Measurements from ENCODE around the gene BPIFB6. TPM values are rescaled to one million over a fixed set of nuclear protein-coding genes. Genes with fewer than 3 reads are reported as not detected.

Gene BPIFB6
- total RNA-seq, 3 donors from 2014 or later: not detected

DNA sequence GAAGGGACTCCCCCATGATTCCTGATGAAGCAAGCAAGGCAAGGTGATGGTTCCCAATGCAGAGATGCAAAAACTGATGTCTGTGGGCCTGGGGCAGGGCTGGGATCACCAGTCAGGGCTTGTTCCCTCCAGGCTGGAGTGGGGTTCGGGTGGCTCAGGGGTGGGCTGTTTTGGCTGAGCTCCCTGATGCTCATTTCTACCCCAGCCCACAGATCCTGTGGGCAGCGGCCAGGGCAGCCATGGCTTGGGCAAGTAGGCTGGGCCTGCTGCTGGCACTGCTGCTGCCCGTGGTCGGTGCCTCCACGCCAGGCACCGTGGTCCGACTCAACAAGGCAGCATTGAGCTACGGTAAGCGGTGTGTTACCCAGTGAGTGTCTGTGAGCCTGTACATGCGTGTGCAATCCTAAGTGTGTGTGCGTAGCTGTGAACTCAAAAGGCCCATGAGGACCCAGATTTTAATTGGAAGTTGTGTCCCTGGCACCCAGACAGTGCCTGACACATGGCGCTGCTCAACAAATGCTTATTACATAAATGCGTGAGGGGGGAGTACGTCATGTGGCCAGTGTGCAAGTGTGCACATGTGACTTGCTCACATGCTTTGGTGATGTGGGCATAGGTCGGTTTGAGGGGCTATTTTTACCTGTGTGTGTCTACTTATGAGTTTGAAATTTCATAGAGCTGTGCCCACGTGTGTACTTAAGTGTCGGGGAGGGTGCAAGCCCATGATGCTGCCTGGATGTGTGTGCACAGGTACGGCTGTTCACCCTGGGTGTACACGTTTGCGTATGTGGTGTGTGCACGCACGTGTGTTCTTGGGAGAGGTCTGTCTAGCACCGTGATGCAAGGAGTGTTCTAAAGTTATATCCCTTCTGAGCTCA lies 22.9 kb upstream of the BPIFB6 start:
- H3K27me3 Mint-ChIP-seq (ENCODE audit: low read depth): no peaks in the 10 kb centered on the region
- ATAC-seq (no peak), DNase-seq (no peak)
- peaks cover 6% of the 10 kb centered on the region for H3K4me1 Mint-ChIP-seq (ENCODE audit: low read depth)
- H3K36me3 Mint-ChIP-seq (ENCODE audit: insufficient read depth): peaks cover 2% of the 10 kb centered on the region
- H3K4me3 Mint-ChIP-seq: no peak overlapping the region
- peaks cover 5% of the 10 kb centered on the region for H3K9me3 Mint-ChIP-seq

DNA sequence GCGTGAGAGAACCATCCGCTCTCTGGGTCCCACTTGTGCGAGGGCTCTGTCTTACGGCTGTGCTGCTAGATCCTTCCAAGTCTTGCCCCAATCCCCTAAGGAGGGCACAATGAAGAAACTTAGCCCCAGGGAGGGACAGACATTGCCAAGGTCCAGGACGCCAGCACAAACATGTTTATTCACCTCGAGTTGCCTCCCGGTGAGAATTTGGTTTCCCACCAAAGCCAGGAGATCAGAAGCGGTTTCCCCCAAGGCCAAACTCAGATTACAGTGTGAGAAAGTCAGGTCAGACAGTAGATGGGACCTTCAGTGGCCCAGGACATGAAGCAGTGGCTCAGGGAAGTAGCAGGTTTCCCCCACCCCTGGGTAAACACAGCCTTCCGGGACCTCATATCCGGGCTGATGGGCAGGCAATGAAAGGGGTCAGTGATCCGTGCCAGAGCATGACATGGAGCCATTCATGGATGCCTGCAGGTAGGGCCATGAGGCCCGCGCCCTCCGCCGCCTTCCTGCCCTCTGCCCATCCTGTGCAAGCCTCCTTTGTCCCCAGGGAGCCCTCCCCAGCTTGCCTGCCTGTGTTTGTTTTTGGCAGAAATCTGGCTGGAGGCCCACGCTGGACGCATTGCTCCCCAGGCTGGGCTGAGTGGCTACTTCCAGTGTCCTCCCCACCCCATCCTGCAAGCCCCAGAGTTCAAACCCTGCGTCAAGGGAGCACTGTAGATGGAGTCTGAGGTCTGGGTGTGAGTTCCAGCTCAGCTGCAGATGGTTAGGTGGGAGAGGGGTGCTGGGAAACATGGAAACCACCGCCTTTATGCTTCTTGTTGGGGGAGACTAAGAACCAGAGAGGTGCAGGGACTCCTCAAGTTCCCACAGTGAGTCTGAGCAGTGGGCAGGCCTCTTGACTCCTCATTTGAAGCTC lies 22.0 kb upstream of the BPIFB6 start:
- DNase-seq (no peak), ATAC-seq (no peak)
- H3K4me1 Mint-ChIP-seq (ENCODE audit: low read depth): peaks cover 5% of the 10 kb centered on the region
- H3K9me3 Mint-ChIP-seq: peaks cover 5% of the 10 kb centered on the region
- H3K4me3 Mint-ChIP-seq: no peak overlapping the region
- no peaks in the 10 kb centered on the region for H3K27me3 Mint-ChIP-seq (ENCODE audit: low read depth)
- peaks cover 2% of the 10 kb centered on the region for H3K36me3 Mint-ChIP-seq (ENCODE audit: insufficient read depth)

DNA sequence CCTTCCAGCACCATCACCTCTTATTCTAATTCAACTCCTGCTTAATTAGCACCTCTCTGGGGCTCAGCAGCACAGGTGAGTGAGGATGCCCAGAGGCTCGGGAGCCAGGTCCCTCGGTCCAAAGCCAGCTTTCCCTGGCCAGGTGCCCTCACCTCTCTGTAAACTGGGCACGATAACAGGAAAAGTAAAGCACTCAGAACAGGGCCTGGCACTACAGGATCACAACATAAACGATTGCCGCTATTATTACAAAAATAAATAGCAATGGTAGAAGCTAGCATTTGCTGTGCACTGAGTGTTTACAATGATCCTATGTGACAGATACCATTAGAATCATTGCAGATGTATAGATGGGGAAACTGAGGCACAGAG lies 21.3 kb upstream of the BPIFB6 start:
- ATAC-seq (no peak), DNase-seq (no peak)
- Mint-ChIP-seq H3K4me1 (ENCODE audit: low read depth) (peaks cover 3% of the 10 kb centered on the region), H3K9me3 (peaks cover 4% of the 10 kb centered on the region), H3K36me3 (ENCODE audit: insufficient read depth) (peaks cover 2% of the 10 kb centered on the region), H3K4me3 (no peak overlapping the region), H3K27me3 (ENCODE audit: low read depth) (no peaks in the 10 kb centered on the region)

GRCh38 chr20:33010674-33011449 lies 20.6 kb upstream of the BPIFB6 start:
- Mint-ChIP-seq H3K9me3 (no peaks in the 10 kb centered on the region), H3K4me1 (ENCODE audit: low read depth) (no peaks in the 10 kb centered on the region), H3K36me3 (ENCODE audit: insufficient read depth) (no peaks in the 10 kb centered on the region), H3K27me3 (ENCODE audit: low read depth) (no peaks in the 10 kb centered on the region), H3K4me3 (no peak overlapping the region)
- no peak for ATAC-seq
- DNase-seq: no peak

- H3K4me1 Mint-ChIP-seq (ENCODE audit: low read depth): peaks cover 5% of the 10 kb centered on the region
- no peaks in the 10 kb centered on the region for H3K36me3 Mint-ChIP-seq (ENCODE audit: insufficient read depth)
- H3K9me3 Mint-ChIP-seq: no peaks in the 10 kb centered on the region
- no peaks in the 10 kb centered on the region for H3K27me3 Mint-ChIP-seq (ENCODE audit: low read depth)
- DNase-seq: no peak
- no peak for ATAC-seq
- H3K4me3 Mint-ChIP-seq: no peak overlapping the region
Observed at GRCh38 chr20:33012327-33013189, 18.9 kb upstream of the BPIFB6 start.

GRCh38 chr20:33013701-33014326 lies 17.6 kb upstream of the BPIFB6 start:
- Mint-ChIP-seq H3K4me3 (no peak overlapping the region), H3K9me3 (no peaks in the 10 kb centered on the region), H3K4me1 (ENCODE audit: low read depth) (peaks cover 5% of the 10 kb centered on the region), H3K36me3 (ENCODE audit: insufficient read depth) (no peaks in the 10 kb centered on the region), H3K27me3 (ENCODE audit: low read depth) (no peaks in the 10 kb centered on the region)
- ATAC-seq (no peak), DNase-seq (no peak)

DNA sequence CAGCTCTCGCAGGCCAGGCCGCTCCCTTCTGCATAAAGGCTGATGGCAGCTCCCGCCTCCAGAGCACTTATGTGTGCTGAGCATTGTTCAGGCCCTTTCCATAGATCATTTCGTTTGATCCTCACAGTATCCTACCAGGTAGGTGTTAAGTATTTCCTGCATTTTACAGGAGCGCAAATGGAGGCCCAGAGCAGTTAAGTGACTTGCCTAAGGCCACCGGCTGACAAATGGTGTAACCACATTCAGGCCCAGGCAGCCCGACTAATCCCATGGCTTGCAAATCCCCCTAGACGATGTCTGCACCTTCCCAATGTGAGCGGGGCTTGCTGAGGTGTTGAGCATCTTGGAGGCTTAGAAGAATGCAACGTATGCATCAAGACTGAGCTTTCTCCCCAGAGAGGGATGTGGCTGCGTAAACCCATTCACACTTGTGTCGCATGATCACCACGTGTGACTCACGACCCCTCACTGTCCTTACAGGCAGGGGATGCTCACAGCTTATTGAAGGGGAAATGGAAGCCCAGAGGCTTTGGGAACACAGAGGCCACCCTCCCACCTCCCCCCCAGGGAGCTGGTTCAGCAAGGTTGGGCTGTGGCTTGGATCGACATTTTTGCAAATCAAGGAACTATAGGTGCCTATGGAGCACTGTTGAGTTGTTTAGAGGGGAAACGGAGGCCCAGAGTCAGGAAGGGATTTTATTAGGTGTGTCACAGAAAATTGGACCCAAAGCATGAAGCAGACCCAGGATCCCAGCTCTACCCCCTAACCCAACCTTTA lies 16.9 kb upstream of the BPIFB6 start:
- no peaks in the 10 kb centered on the region for H3K36me3 Mint-ChIP-seq (ENCODE audit: insufficient read depth)
- no peak for DNase-seq
- no peaks in the 10 kb centered on the region for H3K27me3 Mint-ChIP-seq (ENCODE audit: low read depth)
- no peak overlapping the region for H3K4me3 Mint-ChIP-seq
- no peaks in the 10 kb centered on the region for H3K9me3 Mint-ChIP-seq
- ATAC-seq: no peak
- H3K4me1 Mint-ChIP-seq (ENCODE audit: low read depth): peaks cover 5% of the 10 kb centered on the region

DNA sequence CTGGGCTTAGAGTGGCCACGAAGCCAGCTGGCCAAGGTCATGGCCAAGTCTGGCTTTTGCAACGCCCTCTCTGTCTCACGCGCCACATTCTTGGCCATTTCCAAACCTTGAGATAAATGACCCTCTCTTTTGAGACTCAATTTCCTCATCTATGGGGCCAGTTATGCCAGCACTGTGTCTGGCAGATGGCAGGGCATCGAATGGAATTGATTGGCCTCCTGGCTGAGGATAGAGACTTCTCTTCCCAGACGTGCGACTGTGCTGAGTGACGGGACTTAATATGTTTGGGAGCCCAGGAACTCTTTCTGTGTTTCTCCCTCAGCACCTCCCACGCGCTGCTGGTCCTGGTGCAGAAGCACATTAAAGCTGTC lies 16.3 kb upstream of the BPIFB6 start:
- Mint-ChIP-seq H3K4me3 (no peak overlapping the region), H3K9me3 (no peaks in the 10 kb centered on the region), H3K4me1 (ENCODE audit: low read depth) (peaks cover 5% of the 10 kb centered on the region), H3K27me3 (ENCODE audit: low read depth) (no peaks in the 10 kb centered on the region), H3K36me3 (ENCODE audit: insufficient read depth) (no peaks in the 10 kb centered on the region)
- ATAC-seq: no peak
- DNase-seq: no peak

DNA sequence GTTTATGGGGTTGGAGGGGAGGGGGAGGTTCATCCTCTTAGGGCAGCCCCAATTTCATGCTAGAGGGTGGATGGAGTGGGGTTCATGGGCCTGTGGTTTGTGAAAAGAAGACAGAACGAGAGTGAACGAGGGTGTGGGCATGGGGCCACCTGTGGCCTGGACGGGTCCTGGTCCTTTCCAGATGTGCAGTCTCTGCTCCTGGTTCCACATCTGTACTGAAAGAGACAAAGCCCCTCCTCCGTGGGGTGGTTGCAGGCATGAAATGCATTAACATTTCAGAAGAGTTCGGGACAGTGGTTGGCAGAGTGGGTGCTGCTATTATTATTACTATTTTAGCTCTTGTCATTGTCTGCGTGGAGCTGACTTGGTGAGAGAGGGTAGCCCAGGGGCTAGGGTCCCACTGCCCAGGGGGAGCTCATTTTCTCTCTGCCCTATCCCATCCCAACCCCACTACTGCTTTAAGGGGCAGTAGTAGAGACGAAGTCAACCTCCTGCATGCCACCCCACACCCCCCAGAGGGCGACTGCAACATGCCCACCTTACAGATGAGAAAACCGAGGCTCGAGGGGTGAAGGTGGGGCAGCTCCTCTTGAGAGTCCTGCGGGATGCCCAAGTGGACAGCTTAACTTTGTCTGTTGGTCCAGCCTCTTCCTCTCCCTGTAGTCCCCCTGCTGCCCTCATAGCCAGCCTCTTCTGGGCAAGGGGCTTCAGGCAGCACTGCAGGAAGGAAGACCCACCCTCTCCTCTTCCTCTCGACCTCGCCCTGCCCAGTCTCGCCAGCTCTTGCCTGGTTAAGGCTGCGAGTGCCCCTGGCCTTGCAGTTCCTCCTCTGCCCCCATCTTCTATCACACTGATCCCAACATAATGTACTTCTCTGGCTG lies 15.5 kb upstream of the BPIFB6 start:
- ATAC-seq: no peak
- Mint-ChIP-seq H3K36me3 (ENCODE audit: insufficient read depth) (no peaks in the 10 kb centered on the region), H3K9me3 (no peaks in the 10 kb centered on the region), H3K4me1 (ENCODE audit: low read depth) (peaks cover 5% of the 10 kb centered on the region), H3K27me3 (ENCODE audit: low read depth) (no peaks in the 10 kb centered on the region), H3K4me3 (no peak overlapping the region)
- DNase-seq: no peak

GRCh38 chr20:33016581-33017109 lies 14.8 kb upstream of the BPIFB6 start:
- no peaks in the 10 kb centered on the region for H3K27me3 Mint-ChIP-seq (ENCODE audit: low read depth)
- H3K4me3 Mint-ChIP-seq: no peak overlapping the region
- DNase-seq (no peak), ATAC-seq (no peak)
- H3K4me1 Mint-ChIP-seq (ENCODE audit: low read depth): peaks cover 5% of the 10 kb centered on the region
- no peaks in the 10 kb centered on the region for H3K36me3 Mint-ChIP-seq (ENCODE audit: insufficient read depth)
- H3K9me3 Mint-ChIP-seq: no peaks in the 10 kb centered on the region

DNA sequence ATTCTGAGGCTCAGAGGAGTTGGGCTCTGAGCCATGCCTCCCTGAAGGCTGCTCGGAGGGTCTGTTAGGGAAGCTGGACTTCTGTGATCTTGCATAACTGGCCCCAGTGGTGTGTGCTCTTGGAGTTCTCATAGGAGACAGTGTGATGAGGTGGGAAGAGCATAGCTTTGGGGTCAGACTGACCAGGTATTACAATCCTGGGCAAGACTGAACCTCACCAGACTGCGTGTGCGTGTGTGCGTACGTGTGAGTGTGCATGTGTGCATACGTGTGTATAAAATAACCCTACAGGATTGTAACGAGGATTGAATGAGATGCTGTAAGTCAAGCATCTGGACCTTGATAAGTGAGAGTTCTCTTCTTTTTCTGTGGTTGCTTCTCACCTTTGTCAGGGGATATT lies 13.9 kb upstream of the BPIFB6 start:
- no peaks in the 10 kb centered on the region for H3K9me3 Mint-ChIP-seq
- H3K4me3 Mint-ChIP-seq: no peak overlapping the region
- no peaks in the 10 kb centered on the region for H3K36me3 Mint-ChIP-seq (ENCODE audit: insufficient read depth)
- no peaks in the 10 kb centered on the region for H3K27me3 Mint-ChIP-seq (ENCODE audit: low read depth)
- ATAC-seq: no peak
- no peak for DNase-seq
- H3K4me1 Mint-ChIP-seq (ENCODE audit: low read depth): peaks cover 5% of the 10 kb centered on the region
